GM21423 (cell line): Measurements from ENCODE around the gene CHRNA9.

Experiments
- ATAC-seq: cut with Tn5 transposase; IDR thresholded peaks from one replicate; pipeline ENCODE4 v1.9.1; 2021; ENCODE audit warnings: mild to moderate bottlenecking, moderate library complexity; ENCODE audit not compliant: unreplicated experiment

Gene CHRNA9

DNA sequence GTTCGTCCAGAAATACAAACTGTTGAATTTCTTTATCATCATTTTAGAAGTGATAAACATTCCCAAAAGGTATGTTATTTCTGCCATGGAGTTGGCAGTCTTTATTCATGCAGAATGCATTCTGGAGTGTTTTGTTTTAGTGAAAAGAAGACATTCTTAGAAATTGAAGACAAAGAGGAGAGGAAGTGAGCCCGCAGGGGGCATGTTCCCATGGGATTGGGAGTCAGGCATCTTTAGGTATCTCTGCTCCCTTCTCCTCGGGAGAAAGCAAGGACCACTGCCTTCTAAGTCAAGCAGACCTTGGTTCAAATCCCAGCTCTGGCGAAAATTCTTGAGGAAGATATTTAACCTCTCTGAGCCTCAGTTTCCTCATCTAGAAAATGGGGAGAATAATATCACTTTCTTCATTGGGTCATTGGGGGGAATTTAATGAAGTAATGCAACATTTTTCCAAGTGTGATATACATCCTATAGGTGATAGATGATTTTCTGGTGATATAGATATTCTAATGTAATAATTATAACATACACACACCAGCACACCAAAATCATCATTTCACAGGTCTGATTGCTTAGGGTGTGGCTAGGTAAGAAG is 26.5 kb upstream of the CHRNA9 start:
- no peak for ATAC-seq

- ATAC-seq = peak; percentile 27
Observed at GRCh38 chr4:40309250-40309774, 25.8 kb upstream of the CHRNA9 start.

DNA sequence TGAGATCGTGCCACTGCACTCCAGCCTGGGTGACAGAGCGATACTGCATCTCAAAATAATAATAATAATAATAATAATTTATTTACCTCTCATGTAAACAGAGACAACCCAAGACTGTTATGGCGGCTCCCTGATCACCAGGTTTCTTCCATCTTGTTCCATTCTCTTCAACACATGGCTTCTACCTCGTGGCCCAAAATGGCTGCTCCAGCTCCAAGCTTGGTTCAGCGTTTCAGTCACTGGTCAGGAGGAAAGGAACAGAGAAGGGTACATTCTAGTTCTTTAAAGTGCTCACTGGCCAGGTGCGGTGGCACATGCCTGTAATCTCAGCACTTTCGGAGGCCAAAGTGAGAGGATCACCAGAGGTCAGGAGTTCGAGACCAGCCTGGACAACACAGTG is 24.9 kb upstream of the CHRNA9 start:
- ATAC-seq = no peak

DNA sequence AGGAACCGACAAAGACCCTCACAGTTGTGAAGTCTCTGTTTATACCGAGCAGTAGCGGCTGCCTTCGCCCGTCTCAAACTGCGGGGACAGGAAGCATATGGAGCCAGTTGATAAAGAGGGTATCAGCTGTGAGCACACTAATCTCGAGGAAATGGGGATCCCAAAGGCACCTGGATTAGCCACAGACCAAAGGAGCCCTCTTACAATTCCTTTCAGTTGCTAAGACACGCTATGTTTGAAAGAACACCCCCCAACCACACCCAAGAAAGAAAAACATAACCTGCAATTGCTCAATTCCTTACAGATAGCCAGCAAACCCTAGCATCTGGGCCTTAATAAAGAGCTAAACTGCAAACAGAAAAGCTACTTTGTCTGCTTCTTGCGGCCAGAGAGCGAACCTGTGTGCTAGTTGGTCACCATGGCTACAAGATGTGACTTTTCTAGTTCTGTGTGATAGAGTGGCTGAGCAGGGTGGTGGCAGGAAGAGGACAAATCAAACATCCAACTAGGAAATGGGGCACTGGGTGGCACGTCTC is 23.3 kb upstream of the CHRNA9 start:
- no peak for ATAC-seq

GRCh38 chr4:40314951-40315350 is 20.2 kb upstream of the CHRNA9 start:
- no peak for ATAC-seq

DNA sequence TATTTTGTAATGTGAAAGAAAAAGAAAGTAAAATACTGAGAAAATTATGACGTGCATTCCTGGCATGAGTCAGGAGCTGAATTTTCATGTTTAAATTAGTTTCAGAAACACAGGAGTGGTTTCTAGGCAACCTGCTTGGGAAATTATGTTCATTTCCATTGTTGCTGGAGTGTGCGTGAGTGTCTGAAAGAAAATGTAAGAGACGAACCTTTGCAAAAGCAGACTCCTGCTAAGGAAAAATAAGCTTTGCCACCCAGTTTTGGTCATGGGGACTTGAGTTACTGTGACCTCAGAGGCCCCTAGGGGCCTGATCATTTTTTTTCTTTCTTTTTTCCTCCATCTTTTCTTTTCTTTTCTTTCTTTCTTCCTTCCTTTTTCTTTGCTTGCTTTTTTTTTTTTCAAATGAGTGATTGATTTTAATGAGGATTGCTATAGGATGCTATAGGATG is 18.8 kb upstream of the CHRNA9 start:
- ATAC-seq = no peak

GRCh38 chr4:40316782-40317635 is 18.1 kb upstream of the CHRNA9 start:
- ATAC-seq = peak; percentile 48

- ATAC-seq = no peak
Observed at GRCh38 chr4:40317916-40318658, 17.0 kb upstream of the CHRNA9 start.

- no peak for ATAC-seq
Observed at GRCh38 chr4:40321574-40322275, 13.4 kb upstream of the CHRNA9 start.

- ATAC-seq = no peak
Observed at GRCh38 chr4:40322811-40323210, 12.3 kb upstream of the CHRNA9 start.

DNA sequence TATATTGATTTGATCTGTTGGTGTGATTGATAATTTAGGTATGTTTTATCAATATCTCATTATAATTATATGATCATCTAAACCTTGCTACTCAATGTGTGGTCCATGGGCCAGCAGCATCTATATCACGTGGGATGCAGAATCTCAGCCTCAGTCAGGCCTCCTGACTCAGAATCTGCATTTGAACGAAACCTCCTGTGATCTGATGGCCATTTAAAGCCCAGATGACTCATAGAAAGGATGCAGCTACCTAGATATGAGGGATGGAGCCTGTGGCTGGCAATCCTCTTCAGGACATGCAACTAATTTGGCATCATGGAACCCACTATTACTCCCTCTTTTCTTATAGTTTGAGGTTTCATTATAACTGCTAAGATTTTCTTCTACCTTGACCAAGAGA is 11.3 kb upstream of the CHRNA9 start:
- ATAC-seq = no peak

GRCh38 chr4:40325406-40326019 is 9.6 kb upstream of the CHRNA9 start:
- peak; percentile 86 for ATAC-seq

GRCh38 chr4:40327340-40327739 is 7.8 kb upstream of the CHRNA9 start:
- ATAC-seq = no peak

- ATAC-seq = no peak
Observed at GRCh38 chr4:40328383-40328782, 6.8 kb upstream of the CHRNA9 start.

DNA sequence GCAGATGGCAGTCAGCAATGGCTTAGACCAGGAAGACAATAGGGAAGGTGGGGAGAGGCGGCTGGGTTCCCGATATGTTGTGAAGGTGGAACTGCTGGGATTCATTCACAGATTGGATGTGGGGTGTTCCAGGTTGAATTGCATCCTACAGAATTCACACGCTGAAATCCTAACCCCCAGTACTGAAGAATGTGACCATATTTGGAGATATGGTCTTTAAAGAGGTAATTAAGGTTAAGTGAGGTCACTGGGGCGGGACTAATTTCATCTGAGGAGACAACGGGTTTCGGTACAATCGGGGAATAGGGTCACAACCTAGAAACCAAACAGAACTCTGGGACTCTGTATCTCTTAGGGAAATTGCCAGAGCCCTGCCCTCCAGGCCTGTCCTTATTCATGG is 5.3 kb upstream of the CHRNA9 start:
- ATAC-seq = no peak

- no peak for ATAC-seq
Observed at GRCh38 chr4:40330536-40330935, 4.6 kb upstream of the CHRNA9 start.

- no peak for ATAC-seq
Observed at GRCh38 chr4:40331101-40331745, 3.9 kb upstream of the CHRNA9 start.

DNA sequence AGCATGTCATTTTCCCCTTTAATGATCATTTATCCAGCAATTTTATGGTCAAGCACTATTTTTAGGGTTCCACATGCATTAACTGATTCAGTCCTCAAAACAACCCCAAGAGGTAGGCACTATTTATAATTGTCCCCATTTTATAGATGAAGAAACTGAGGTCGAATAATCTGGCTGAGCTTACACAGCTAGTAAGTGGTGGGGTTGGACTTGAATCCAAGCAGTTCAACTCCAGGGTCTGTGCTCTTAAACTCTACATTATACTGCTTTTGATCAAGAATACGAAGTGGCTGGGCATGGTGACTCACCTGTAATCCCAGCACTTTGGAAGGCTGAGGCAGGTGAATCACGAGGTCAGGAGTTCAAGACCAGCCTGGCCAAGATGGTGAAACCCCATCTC is 3.2 kb upstream of the CHRNA9 start:
- no peak for ATAC-seq

- no peak for ATAC-seq
Observed at GRCh38 chr4:40333921-40334352, 1.2 kb upstream of the CHRNA9 start.

- no peak for ATAC-seq
Observed at GRCh38 chr4:40335525-40335894, 377 bp downstream of the CHRNA9 start.
